Duodenal mucosa (tissue), 2 donors: Measurements from ENCODE around the gene DPY19L1.
"Not testable (repeated sequence)": the region's sequence is repeated elsewhere in the genome, so short reads cannot be mapped to it uniquely, and the experiment has no call there.

Source experiments
- H3K27ac ChIP-seq: one replicate; pipeline ENCODE4 v1.7.0; 2013; ENCODE audit warnings: low read depth, low read length
- H3K27me3 ChIP-seq, 2 donors: one replicate each; pipeline ENCODE4 v1.7.0; 2013; ENCODE audit warnings: low read length in 2 of 2, control low read depth in 1 of 2; ENCODE audit not compliant: insufficient read depth in 2 of 2, control insufficient read depth in 1 of 2
- H3K36me3 ChIP-seq, 2 donors: one replicate each; pipeline ENCODE4 v1.7.0; 2013; ENCODE audit warnings: low read length in 2 of 2, control low read depth in 1 of 2; ENCODE audit not compliant: insufficient read depth in 2 of 2, control insufficient read depth in 1 of 2
- H3K4me1 ChIP-seq, 2 donors: one replicate each; pipeline ENCODE4 v1.7.0; 2013; ENCODE audit warnings: low read length in 2 of 2, control low read depth in 1 of 2; ENCODE audit not compliant: insufficient read depth in 2 of 2, control insufficient read depth in 1 of 2
- H3K4me3 ChIP-seq, 2 donors: one replicate each; pipeline ENCODE4 v1.7.0; 2013; ENCODE audit warnings: low read length in 2 of 2, low read depth in 1 of 2
- H3K9ac ChIP-seq, 2 donors: one replicate each; pipeline ENCODE4 v1.7.0; 2013; ENCODE audit warnings: low read length in 2 of 2, low read depth in 1 of 2
- H3K9me3 ChIP-seq, 2 donors: one replicate each; pipeline ENCODE4 v1.7.0; 2013; ENCODE audit warnings: low read length in 2 of 2, control low read depth in 1 of 2; ENCODE audit not compliant: control insufficient read depth in 1 of 2

Gene DPY19L1

GRCh38 chr7:35048390-35048789, 11.1 kb upstream of the DPY19L1 start:
- H3K4me3 ChIP-seq, H3K36me3 ChIP-seq, H3K27me3 ChIP-seq, H3K9ac ChIP-seq, H3K4me1 ChIP-seq, H3K27ac ChIP-seq, H3K9me3 ChIP-seq: not testable (repeated sequence)

DNA sequence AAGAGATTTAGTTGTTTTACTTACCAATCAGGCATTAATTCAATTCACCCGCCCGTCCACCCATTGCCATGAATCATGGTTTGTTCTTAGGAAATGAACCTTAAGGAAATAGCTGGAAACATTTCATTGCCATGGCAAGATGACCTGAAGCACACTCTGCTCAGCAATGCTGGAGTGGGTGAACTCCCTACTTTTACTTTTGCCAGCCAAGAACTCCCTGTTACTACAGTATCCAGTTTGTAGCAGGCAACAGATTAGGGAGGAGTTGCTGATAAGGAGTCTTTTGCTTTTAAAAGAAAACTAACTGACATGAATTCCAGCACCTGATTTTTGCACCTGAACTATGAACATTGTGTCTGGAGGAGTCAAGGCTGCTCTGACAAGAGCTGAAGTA, 10.6 kb upstream of the DPY19L1 start:
- H3K9me3 ChIP-seq, H3K4me3 ChIP-seq, H3K36me3 ChIP-seq, H3K27me3 ChIP-seq, H3K9ac ChIP-seq, H3K27ac ChIP-seq, H3K4me1 ChIP-seq: not testable (repeated sequence)

- not testable (repeated sequence) for H3K4me3 ChIP-seq, H3K4me1 ChIP-seq, H3K9ac ChIP-seq, H3K9me3 ChIP-seq, H3K27ac ChIP-seq, H3K27me3 ChIP-seq, H3K36me3 ChIP-seq
Measured at GRCh38 chr7:35047263-35047911, 10.1 kb upstream of the DPY19L1 start.

GRCh38 chr7:35043301-35043700, 6.0 kb upstream of the DPY19L1 start:
- H3K9ac ChIP-seq, H3K4me3 ChIP-seq, H3K9me3 ChIP-seq, H3K36me3 ChIP-seq, H3K27ac ChIP-seq, H3K4me1 ChIP-seq, H3K27me3 ChIP-seq: not testable (repeated sequence)

DNA sequence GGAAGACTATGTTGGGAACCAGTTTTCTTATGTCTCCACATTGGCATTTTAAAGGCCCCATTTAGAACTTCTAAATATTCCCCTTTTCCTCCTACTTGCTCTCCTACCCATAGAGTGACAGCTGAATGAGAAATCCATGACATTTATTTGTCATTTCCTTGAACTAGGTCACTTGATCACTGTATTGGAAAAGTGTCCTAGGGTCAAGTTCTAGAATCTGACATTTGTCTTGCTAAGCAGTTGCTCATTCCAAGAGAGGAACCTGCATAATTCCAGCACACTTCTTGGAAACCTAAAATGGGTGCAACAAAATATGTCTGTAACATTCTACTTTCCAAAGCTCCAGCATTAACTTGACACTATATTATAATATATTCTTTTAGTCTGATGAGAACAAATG, 3.6 kb upstream of the DPY19L1 start:
- Histone ChIP-seq H3K4me3 (no peak overlapping the region), H3K9me3 (no peaks in the 10 kb centered on the region), H3K9ac (no peak overlapping the region), H3K27ac (no peak overlapping the region), H3K4me1 (peaks cover 10 to 13% of the 10 kb centered on the region in 2 donors), H3K36me3 (no peaks in the 10 kb centered on the region), H3K27me3 (no peaks in the 10 kb centered on the region)

- Histone ChIP-seq H3K9me3 (no peaks in the 10 kb centered on the region), H3K4me1 (peaks cover 23 to 24% of the 10 kb centered on the region in 2 donors), H3K36me3 (no peaks in the 10 kb centered on the region), H3K27me3 (no peaks in the 10 kb centered on the region), H3K4me3 (no peak overlapping the region), H3K9ac (no peak overlapping the region), H3K27ac (no peak overlapping the region)
Measured at GRCh38 chr7:35039343-35039742, 2.1 kb upstream of the DPY19L1 start.

DNA sequence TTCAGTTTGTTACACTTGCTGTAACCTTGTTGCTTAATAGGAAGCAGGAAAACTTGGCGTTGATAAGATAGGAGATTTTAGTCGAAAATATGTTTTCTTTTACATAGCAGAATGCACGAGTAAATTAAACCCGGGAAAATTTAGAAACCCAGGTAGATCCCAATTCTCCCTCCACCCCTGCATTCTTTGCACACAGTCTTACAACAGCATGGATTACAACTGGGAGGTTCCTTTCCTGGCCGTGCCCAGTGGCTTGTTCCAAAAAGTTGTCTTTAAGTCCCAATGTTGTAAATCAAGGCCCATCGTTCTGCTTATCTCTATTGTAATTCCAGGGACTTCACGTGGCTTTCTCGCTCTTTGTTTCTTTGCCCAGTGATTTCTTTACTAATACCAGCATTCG, 1.1 kb upstream of the DPY19L1 start:
- no peaks in the 10 kb centered on the region for H3K36me3 ChIP-seq
- H3K27ac ChIP-seq: no peak overlapping the region
- no peaks in the 10 kb centered on the region for H3K9me3 ChIP-seq
- no peaks in the 10 kb centered on the region for H3K27me3 ChIP-seq
- peaks cover 23 to 24% of the 10 kb centered on the region in 2 donors for H3K4me1 ChIP-seq
- peak overlapping the region; percentile 40 to 79 for H3K9ac ChIP-seq
- peak overlapping the region; percentile 61 to 83 for H3K4me3 ChIP-seq

GRCh38 chr7:35037526-35038341, 449 bp upstream of the DPY19L1 start:
- peak overlapping the region; percentile 58 for H3K27ac ChIP-seq
- H3K27me3 ChIP-seq: no peaks in the 10 kb centered on the region
- peak overlapping the region; percentile 61 to 83 for H3K4me3 ChIP-seq
- no peaks in the 10 kb centered on the region for H3K36me3 ChIP-seq
- no peaks in the 10 kb centered on the region for H3K9me3 ChIP-seq
- H3K9ac ChIP-seq: peak overlapping the region; percentile 40 to 79
- peaks cover 23 to 24% of the 10 kb centered on the region in 2 donors for H3K4me1 ChIP-seq

GRCh38 chr7:35036361-35037171, 719 bp downstream of the DPY19L1 start:
- Histone ChIP-seq H3K27me3 (no peaks in the 10 kb centered on the region), H3K9me3 (no peaks in the 10 kb centered on the region), H3K27ac (no peak overlapping the region), H3K36me3 (no peaks in the 10 kb centered on the region), H3K9ac (peak overlapping the region; percentile 50 to 63), H3K4me1 (peaks cover 23 to 24% of the 10 kb centered on the region in 2 donors), H3K4me3 (peak overlapping the region; percentile 82)

DNA sequence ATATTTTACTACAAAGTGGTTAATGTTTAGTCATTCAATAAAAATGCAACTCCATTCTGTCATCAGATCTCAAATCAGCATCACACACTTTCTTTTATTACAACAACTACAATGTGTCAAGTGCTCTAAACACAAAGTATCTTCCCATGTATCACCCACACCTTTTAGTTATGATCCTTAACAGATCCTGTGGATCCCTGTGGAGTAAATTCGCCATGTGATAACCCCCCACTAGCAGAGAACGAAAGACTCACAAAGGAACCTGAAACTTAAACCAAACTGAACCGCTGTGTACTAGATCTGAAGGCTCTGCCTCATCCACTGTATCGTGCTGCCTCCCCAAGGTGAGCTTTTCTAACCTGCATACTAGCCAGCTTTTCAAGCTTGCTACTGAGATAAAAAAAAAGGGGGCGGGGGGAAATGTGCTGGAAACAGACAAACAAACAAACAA, 1.7 kb downstream of the DPY19L1 start:
- H3K9me3 ChIP-seq: no peaks in the 10 kb centered on the region
- H3K4me1 ChIP-seq: peaks cover 23 to 24% of the 10 kb centered on the region in 2 donors
- peak overlapping the region; percentile 12 to 82 for H3K4me3 ChIP-seq
- H3K36me3 ChIP-seq: no peaks in the 10 kb centered on the region
- no peak overlapping the region for H3K9ac ChIP-seq
- H3K27ac ChIP-seq: no peak overlapping the region
- H3K27me3 ChIP-seq: no peaks in the 10 kb centered on the region
